Activated gamma-delta T cell (primary cell): ENCODE data around the gene AGAP1.

ENCODE experiments used
- DNase-seq: peaks from one replicate; lab custom pipeline; 2025; lab: John Stamatoyannopoulos, UW

The AGAP1 gene

DNA sequence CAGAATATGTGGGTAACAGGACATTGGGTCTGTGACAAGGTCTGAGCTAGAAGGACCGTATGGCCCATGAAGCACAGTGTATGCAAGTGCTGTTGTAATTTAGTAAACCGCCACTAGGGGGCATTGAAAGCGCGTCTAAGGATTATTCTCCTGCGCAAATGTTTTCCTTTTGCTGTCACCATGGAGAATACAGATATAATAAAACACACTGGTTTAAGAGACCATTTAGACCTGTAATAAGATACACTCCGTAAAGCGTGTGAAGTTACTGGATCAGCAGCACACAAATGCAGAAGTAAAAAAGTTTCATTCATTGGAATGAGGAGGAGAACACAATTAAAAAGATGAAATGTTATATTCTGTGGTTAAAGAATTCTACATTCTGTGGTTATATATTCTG, 272.4 kb downstream of the AGAP1 start:
- DNase-seq, result no peak

DNA sequence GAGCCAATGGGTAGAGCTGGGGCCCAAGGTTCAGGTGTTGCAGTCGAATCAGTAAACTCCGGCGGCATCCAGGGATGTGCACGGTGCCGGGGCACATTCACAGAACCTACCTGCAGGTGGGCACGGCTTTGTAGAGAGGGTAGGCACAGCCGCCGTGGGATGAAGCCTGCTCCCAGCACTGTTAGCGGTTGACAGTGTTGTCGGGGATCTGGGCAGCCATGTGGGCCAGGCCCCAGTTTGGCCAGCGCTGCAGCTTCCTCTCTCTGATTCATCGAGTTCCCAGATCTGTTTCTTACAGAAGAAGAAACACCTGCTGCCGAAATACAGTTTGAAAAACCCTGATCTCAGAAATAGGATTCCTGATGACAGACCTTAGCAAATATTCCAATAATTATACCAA, 274.8 kb downstream of the AGAP1 start:
- DNase-seq, result no peak

DNA sequence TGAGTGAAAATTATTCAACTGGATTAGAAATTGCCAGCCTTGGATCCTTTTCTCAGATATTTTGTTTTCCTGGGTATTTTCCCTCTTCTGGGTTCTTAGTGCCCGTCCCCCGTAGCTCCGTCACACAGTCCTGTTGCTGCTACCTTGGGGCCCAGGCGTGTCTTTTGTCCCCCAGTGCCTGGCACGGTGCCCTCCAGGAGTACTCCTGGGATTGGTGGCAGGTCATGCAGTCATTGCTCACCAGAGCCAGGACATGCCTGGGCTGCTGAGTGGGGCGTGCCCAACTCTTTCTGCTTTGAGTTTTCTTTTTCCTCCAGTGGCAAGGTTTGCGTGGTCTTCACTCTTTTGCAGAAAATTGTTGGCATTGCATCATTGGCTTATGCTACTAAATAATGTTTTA, 275.2 kb downstream of the AGAP1 start:
- DNase-seq, result no peak

DNA sequence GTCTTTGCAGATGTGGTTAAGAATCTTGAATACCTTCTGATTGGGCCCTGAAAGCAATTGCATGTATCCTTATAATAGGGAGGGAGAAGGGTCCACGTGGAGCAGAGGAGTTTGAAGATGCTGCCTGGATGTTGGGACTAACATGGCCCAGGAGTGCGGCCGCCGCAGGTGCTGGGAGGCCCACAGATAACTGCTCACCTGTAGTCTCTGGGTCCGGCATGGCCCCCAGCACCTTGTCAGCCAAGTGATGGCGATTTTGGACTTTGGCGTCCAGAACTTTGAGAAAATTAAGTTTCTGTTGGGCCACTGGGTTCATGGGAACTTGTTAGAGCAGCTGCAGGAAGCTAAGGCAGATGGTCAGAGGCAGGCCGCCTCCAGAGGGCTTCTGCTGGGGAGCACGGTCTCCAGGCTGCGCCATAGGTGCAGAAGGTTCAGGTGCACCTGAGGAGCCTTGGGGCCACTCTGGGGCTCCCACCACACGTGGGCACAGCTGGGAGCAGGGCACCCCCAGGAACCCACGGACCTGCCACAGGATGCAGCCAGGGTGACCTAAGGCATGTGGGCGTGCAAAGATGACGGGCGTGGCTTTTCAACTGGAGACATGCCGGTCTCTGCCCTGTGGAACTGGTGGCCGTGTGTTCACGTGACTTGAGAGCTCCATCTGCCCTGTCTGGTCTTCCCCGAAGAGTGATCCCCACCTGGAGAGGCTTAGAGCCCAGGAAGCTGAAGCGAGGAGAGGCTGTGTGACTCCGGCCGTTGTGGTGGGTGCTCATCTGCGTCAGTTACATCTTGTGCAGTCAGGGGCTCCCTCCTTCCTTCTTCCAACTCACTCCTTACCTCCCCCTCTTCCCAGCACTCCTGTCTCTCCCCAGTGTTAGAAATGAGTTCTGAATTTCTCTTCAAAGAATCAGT, 277.3 kb downstream of the AGAP1 start:
- DNase-seq, result no peak

DNA sequence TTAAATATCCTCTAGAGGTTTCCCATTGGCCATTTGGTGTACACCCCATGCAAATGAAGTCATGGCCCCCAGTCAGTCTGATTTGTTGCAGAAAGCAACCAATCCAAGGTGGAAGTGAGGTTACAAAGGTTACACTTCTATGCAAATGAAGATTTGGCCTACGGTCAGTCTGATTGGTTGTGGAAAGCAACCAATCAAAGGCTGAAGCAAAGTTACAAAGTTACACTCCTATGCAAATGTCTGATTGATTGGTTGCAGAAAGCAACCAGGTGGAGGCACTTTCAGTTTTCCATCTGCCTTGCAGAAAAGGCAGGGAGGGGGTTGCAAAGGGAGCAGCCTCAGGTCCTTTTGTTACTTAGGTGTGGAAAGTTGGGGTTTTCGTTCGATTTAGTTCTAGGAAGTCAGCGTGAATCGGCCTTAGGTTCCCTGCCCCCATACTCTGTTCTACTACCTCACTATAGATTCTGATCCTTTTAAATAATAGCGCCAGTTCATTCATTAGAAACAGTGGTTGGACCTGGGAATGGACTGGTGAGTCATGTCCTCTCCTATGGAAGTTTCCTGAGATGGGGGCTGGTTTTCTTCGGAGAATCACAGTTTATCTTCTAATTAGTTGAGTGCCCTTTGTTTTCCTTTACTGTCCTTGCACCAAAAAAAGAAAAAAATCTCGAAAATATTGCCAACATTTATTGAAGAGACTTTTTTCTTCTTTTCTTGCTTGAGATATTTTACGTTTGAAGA, 279.5 kb downstream of the AGAP1 start:
- DNase-seq, result no peak

DNA sequence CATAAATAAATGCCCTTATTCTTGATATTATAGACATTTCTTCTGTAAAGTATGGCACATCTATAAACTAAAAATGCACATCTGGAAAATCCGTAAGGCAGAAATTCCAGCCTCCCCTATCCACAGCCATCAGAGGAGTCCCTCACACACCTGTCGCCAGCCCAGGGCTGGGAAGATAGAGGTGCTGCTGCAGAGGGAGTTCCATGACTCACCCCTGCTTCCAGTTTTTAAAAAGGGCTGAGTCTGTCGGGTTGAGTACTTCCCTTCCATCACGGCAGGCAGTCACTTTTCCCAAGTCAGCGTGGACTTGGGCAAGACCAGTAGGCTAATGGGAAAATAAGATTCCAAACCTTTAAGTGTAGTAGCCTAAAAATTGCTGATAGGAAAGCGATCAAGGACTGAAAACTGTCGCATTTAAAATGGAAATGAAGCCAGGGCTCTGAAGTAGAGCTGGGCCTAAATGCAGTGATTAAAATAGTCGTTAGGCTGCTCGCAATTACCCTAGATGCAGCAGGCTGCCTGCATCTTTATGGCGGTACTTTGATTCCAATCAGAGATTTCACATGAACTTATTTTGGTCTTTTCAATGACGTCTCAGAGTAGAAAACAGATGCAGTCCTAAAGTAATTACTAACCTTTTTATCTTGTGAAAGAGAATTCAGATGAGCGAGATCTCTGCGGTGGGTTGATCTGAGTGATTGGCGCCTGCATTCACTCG, 280.5 kb downstream of the AGAP1 start:
- no peak for DNase-seq

DNA sequence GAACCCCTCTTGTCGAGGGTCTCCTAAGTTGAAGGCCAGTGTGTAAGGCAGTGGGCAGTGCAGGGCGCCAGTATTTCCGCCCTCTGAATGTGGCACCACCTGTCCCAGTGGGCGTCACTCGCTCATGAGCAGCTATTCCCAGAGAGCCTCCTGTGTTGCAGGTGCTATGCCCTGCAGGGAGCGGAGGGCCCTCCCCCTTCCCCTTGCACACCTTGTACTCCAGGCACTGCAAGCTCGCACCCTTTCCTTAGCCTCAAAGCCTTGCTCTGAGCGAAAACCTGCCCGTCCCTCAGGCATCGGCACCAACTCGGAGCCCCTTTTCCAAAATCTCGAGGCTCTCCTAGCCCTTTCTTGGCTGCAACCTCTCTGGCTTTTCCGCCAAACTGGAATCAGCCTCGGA, 282.7 kb downstream of the AGAP1 start:
- no peak for DNase-seq

DNA sequence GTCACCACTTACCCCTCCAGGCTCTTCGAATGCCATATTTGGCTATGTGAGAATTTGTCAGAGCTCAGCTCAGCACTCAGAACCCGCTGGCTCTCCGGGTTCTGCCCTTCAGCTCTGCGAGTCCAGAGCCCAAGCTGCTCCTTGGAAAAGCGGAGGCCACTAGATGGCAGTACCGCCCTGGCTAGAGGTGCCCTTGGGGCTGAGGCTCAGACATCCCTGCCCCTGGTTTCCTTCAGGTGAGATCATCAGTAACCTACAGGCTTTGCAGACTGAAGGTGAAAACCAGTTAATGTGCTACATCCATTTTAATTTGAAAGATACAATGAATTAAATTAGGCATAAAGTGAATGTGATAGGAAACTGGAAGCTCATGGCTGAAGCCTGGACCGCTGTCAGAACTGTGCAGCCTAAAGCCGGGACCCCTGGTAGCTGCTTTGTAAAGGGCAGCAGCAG, 285.6 kb downstream of the AGAP1 start:
- DNase-seq, result no peak

DNA sequence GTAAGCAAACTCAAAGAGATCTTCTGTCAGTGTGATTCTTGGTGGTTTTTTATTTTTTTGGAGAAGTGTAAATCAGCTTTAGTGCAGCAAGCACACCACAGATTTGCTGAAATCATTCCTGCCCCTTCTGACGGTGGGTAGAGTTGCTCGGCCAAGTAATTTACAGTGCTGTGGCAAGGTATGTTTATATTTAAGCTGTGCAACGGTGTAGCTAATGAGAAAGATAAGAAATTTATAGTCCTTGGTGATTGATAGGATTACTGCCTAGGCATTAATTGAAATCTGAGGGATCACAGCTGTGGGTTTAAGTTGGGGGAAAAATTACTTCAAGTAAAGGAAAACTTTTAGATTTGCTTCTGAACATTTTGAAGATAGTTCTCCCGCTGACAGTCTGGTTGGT, 286.6 kb downstream of the AGAP1 start:
- no peak for DNase-seq

DNA sequence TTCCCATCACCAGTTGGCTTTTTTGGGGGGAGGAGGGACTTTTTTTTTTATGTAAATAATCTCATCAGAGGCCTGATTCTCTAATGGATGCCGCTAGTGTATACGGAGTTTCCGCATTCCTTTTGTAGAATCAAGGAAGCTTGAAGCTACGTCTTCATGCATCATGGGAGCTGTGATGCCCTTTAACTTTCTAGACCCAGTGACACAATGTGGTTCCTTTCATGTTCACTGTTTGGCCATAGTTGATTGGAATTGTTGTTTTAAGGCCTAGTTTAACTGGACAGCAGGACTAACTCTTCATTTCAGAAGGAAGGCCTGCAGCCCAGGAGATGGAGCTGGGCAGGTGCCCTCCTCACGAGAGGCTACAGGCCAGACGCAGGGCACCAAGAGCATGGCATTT, 287.9 kb downstream of the AGAP1 start:
- no peak for DNase-seq

DNA sequence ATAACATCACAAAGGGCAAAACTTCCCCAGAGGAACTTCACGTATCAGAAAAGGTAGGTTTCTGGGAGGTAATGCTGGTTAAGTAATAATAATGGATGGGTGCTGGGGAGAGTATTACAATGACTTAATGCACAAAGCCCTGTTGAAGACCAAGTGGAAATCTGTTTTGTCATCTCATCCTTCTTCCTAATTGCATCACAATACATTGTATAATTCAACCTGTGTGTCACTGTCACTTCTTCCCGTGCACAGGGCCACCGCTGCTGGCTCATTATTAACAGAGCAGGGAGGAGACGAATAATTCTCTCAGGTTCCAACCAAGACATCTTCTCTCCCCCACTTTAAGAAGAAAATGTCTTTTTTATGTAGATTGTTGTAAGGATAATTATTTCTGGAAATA, 290.9 kb downstream of the AGAP1 start:
- DNase-seq, result no peak

DNA sequence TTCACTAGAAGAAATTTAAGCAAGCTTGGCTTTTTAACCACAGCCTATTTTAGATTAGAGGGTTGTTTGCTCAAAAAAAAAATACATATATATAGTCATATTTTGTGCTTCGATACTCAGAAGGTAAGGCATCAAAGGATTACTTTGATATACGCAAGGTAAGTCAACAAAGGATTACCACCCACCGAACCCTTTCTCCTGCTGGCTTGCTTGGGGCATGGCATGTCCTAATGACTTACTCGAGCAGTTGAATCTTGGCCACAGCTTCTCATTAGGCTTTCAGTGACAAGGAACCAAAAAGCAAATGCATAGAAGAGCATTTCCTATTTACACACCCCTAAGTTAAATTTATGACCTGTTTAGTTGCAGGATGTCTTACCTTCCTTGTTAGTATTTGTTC, 295.7 kb downstream of the AGAP1 start:
- DNase-seq, result no peak

DNA sequence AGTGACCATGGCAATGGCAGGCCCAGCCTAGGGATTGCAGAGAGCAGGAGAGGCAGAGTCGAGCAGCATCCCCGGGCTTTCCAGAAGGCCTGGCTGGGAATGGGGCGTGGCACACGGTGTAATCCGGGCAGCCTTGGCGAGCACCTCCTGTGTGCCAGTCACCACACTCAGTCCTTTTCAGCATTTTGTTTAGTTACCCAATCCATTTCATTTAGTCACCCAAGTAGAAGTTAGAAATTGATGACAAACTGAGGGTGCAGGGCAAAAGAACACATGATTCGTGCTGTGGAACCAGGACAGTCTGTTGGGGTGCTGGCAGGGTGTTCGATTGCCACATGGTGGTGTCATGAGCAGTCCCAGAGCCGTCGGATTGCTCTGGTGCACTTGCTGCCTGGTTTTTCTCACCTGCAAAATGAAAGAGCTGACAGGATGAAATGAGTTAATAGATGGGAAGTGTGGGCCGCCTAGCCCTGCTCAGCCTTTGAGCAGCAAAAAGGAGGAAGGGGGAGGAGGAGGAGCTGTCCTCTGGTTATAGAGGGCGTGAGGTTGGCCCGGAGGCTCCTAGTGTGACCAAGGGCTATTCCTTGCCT, 299.4 kb downstream of the AGAP1 start:
- DNase-seq, result no peak

DNA sequence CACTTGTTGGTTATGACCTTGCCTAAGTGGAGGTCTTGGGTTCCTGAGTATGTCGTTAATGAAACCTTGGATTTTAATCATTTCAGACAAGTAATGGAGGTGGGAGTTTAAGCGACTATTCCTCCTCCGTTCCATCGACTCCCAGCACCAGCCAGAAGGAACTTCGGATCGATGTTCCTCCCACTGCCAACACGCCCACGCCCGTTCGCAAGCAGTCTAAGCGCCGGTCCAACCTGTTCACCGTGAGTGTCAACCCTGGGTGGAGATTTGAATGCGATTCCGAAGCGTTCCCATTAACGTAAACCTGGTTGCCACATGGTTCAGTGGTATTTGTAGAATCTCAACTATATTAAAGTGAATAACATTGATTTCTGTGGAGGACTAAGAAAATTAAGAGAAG, 305.4 kb downstream of the AGAP1 start:
- no peak for DNase-seq

DNA sequence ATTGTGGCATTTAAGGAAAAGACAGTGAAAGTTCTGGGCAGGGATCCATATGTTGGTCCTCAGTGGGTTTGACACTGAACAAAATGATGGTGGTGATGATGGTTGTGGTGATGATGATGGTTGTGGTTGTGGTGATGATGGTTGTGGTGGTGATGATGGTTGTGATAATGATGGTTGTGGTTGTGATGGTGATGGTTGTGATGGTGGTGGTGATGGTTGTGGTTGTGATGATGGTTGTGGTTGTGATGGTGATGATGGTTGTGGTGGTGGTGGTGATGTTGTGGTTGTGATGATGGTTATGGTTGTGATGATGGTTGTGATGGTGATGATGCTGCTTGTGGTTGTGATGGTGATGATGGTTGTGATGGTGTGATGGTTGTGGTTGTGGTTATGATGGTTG, 308.7 kb downstream of the AGAP1 start:
- no peak for DNase-seq

DNA sequence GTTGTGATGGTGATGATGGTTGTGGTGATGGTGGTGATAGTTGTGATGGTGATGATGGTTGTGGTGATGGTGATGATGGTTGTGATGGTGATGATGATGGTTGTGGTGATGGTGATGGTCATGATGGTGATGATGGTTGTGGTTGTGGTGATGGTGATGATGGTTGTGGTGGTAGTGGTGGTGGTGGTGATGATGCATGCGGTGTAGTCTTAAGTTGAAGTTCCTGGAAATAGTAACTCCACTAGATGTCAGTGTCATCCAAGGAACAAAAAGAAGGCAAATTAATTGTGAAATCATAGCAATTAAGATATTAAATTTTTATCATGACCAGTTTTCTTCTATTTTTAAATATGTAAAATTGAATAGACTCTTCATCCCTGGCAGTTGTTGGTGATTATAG, 309.2 kb downstream of the AGAP1 start:
- no peak for DNase-seq

DNA sequence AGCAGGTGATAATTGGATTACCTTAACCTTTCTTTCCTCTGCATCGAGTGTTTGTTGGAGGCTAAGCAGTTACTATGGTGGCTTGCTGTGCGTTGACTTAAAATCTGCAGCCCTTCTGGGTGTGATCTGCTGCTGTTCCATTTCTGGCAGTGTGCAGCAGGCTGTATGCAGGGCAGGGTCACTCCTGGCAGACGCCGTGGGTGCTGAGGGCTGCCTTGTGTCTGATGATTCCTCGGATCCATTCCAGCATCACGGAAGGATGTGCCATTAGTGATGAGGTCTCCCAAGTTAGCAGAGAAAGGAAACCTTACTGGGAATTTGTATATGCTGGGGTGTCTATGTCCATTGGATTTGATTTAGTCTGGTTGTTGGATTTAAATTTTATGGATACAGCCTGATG, 310.8 kb downstream of the AGAP1 start:
- no peak for DNase-seq

DNA sequence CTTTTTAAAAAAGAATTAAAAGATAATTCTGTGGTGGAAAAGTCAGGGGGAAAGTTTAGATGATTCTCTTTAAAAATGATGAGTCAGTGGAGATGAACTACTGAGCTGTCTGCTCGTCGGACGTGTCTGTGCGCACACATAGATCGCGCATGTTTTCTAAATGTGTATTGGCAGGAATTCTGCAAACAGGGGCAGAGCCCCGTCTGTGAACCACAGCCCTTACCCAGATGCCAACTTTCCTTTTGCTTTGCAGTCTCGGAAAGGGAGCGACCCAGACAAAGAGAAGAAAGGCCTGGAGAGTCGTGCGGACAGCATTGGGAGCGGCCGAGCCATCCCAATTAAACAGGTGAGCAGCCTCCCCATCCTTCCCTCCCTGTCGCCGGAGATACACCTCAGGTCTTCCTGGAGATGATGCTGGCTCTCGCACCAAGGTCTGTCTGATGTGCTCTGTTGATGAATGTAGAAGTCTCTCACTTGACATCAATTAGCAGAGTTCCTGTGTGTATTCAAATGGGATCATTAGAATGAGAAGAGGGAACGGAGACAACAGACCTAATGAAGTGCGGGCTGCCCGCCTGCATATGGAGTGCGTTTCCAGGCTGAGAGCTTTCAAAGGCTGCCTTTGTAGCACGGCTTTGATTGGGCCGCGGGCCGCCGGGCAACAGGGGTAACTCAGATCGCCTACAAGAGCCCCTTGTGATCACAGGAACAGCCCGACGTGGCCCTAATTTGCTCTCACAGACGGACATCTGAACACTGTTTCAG, 313.3 kb downstream of the AGAP1 start:
- DNase-seq, result no peak

DNA sequence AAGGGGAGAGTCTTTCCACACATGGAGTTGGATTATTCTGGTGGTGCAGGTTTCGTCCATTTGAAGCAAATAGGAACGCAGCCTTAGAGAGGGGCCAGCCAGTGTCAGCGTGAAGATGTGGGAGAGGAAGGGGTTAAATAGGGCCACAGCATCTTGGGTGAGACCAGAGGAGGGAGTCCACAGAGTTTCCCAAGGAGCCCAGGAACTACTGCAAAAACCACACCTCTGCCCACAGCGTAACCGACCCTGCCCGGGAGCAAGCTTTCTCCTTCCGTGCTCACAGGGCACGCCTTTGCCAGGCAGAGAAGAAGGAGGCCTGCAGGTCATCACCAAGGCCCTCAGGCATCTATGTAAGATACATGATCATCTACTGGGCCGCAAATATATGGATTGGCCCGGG, 314.5 kb downstream of the AGAP1 start:
- no peak for DNase-seq

DNA sequence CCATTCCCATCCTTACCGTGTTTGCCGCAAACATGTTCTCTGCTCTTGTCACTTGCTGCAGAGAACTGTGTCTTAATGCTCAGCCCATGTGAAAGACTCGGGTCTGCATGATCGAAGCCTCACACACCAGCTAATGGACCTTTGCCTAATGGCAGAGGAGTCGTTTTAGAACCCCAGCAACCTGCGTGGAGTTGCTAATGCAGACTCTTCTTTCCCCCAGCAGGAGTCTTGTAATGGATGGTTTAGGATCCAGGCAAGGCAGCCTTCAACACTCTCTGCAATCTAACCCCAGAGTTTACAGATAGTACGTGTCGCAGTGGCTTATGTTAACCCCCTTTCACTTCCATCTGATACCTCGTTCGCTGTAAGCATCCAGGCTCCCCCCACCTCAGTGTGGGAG, 316.4 kb downstream of the AGAP1 start:
- DNase-seq, result no peak

DNA sequence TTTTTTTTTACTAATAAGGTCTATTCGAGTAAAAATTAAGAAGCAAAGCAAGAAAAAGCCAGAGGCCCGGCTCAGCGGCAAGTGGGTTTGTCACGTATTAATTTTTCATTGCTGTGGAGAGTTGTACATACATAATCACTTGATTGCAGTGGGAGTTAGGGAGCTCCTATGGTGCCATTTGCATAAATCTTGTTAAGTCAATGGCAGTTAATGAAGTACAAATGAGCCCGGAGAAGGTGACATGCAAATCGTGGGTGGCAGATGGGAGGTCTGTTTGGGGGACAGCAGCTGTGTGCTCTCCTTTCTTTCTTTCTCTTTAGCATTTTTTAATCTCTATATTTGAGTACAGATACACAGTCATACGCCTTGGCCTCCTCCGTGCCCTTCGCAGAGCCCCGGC, 317.0 kb downstream of the AGAP1 start:
- DNase-seq, result no peak
